Heart left ventricle (tissue), 16 donors: ENCODE data around the gene KIF5C. TPM values are rescaled to one million over a fixed set of nuclear protein-coding genes. Genes with fewer than 3 reads are reported as not detected.

ENCODE experiments used
- ATAC-seq, 4 donors: fragments of 200-7000 bp; cut with Tn5 transposase; one replicate each; pipeline ENCODE4 v1.9.1; 2020 to 2022; ENCODE audit warnings: moderate library complexity in 4 of 4, mild to moderate bottlenecking in 3 of 4, moderate number of reproducible peaks in 1 of 4
- DNase-seq, 5 donors: peaks; one replicate each; pipeline ENCODE4 v3.0.0-alpha.2; 2020
- H3K27ac ChIP-seq, 12 donors: fragments of 200-600 bp; sonication (generic) in 4 of 12; one replicate each; pipeline versions ENCODE4 v1.5.0 to v1.8.0; 2016 to 2022; ENCODE audit warnings: mild to moderate bottlenecking in 2 of 12
- H3K27me3 ChIP-seq, 9 donors: fragments of 200-600 bp; sonication (generic) in 2 of 9; one replicate each; pipeline versions ENCODE4 v1.5.1 to v1.8.0; 2016 to 2022; ENCODE audit warnings: mild to moderate bottlenecking in 3 of 9
- H3K36me3 ChIP-seq, 9 donors: fragments of 200-600 bp; sonication (generic) in 2 of 9; one replicate each; pipeline versions ENCODE4 v1.5.0 to v1.8.0; 2018 to 2022; ENCODE audit warnings: mild to moderate bottlenecking in 2 of 9
- H3K4me1 ChIP-seq, 12 donors: fragments of 200-600 bp; sonication (generic) in 4 of 12; one replicate each; pipeline versions ENCODE4 v1.5.0 to v1.8.0; 2016 to 2022; ENCODE audit warnings: mild to moderate bottlenecking in 3 of 12
- H3K4me3 ChIP-seq, 12 donors: fragments of 200-600 bp; sonication (generic) in 4 of 12; one replicate each; pipeline versions ENCODE4 v1.5.0 to v1.8.0; 2017 to 2022; ENCODE audit warnings: mild to moderate bottlenecking in 9 of 12, moderate library complexity in 4 of 12
- H3K9me3 ChIP-seq, 12 donors: fragments of 200-600 bp; sonication (generic) in 4 of 12; one replicate each; pipeline versions ENCODE4 v1.5.0 to v1.8.0; 2016 to 2022; ENCODE audit warnings: mild to moderate bottlenecking in 1 of 12
- POLR2A ChIP-seq, 2 donors: fragments of 450-650 bp; IDR thresholded peaks; one replicate each; pipeline ENCODE4 v1.6.1; 2017; ENCODE audit warnings: antibody characterized with exemption in 2 of 2, mild to moderate bottlenecking in 2 of 2, moderate library complexity in 2 of 2
- WGBS, 4 donors: extraction: QIAGEN DNeasy Blood & Tissue Kit in 2 of 4; methylation state at CpG; one replicate each; pipeline versions ENCODE4 v1.1.5 to v1.1.7; 2013 to 2018; 5-methylcytosine and 5-hydroxymethylcytosine counted together
- intact Hi-C, 10 donors: fragments of 100-400 bp; cut with DNase I; formaldehyde crosslinking; loops; one replicate each; pipeline versions ENCODE4 v1.11.1 to v1.14.2; 2022
- polyA plus RNA-seq, 2 donors: library from polyadenylated mRNA; stranded (reverse); fragments of 200-250 nt; gene quantifications; one replicate each; pipeline ENCODE4 v1.2.3, GENCODE V29; 2013
- total RNA-seq, 9 donors: library from RNA; depleted of rRNA in 2 of 9; stranded (reverse); fragments of >200 nt in 2 of 9; fragmentation: NEBNext Ultra II Directional in 3 of 9; extraction: Animal tissue kit (Norgen Biotek cat#: 25700) in 3 of 9; gene quantifications; one replicate each; pipeline versions ENCODE4 v1.1.0 to v1.2.4, GENCODE V29; 2016 to 2023
- TF ChIP-seq, protein P1 (sequence below), 12 donors: fragments of 200-600 bp; sonication (generic) in 4 of 12; IDR thresholded peaks; one replicate each; pipeline versions ENCODE4 v1.5.0 to v1.8.0; 2018 to 2022; ENCODE audit warnings: antibody characterized with exemption in 12 of 12, mild to moderate bottlenecking in 5 of 12
- donor health status: ischemic (EF 13 %, LVEDD 7.1; RV severe dilation, severe dysfunction).
- donor health status: healthy with polysubstance abuse.
- donor health status: DM: no; HTN: yes; CAD: no.
- donor health status: DM: no; HTN: no; CAD: no.
- donor health status: ischemic (EF 25% LVEDD 6.9; RV normal size, moderate dysfunction).
- donor health status: ischemic (EF 25% LVEDD 5.7; RV mildly dilated, moderate dysfunction).
- donor health status: healthy.
- donor health status: DM: yes; HTN: yes; CAD: no.
- donor health status: ischemic (EF 35%, LVEDD 5.7; RV mildly dilated, moderate dysfunction).
- donor health status: nonischemic (EF 11% LVEDD 7.7; RV severe dilation, severe dysfunction).
- donor health status: DM: yes; HTN: yes; CAD: no.
- donor health status: PGD.
- donor health status: ischemic (EF 29% LVEDD 5.4; RV normal size, mild dysfunction).
- donor health status: nonischemic (EF 23%, LVEDD 6.1; RV moderate dilation, normal function).

The KIF5C gene
- total and polyA plus RNA-seq, 11 donors = 0.22 to 1.4 (median 0.48) TPM

DNA sequence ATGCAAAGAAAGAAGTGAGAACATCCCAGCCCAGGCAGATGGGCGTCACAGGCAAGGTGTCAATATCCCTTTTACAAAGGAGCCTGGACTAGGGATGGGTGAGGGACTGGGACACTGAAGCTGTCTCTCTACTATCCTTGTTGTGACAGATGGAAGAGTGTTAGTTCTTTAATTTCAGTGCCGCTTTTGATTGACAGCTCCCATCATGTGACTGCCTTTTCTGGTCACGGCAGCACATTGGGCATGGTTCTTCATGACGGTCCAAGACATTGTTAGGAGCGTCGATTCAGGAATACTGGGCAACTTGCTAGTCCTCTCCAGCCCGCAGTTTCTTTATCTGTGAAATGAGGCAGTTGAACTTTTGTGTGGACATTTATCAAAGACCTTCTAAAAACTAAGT, 42.4 kb upstream of the KIF5C start:
- intact Hi-C loops = no loop called here
- 87 to 89% (median 88%) methylated on average over 7 of the region's 7 CpGs for WGBS, 4 donors
- Histone ChIP-seq H3K4me3 (no peak overlapping the region), H3K9me3 (peaks cover 0 to 4% (median 0%) of the 10 kb centered on the region in 12 donors), H3K36me3 (no peaks in the 10 kb centered on the region), H3K27ac (no peak overlapping the region), H3K4me1 (no peaks in the 10 kb centered on the region), H3K27me3 (no peaks in the 10 kb centered on the region)
- no peak for DNase-seq
- TF ChIP-seq, protein P1, sequence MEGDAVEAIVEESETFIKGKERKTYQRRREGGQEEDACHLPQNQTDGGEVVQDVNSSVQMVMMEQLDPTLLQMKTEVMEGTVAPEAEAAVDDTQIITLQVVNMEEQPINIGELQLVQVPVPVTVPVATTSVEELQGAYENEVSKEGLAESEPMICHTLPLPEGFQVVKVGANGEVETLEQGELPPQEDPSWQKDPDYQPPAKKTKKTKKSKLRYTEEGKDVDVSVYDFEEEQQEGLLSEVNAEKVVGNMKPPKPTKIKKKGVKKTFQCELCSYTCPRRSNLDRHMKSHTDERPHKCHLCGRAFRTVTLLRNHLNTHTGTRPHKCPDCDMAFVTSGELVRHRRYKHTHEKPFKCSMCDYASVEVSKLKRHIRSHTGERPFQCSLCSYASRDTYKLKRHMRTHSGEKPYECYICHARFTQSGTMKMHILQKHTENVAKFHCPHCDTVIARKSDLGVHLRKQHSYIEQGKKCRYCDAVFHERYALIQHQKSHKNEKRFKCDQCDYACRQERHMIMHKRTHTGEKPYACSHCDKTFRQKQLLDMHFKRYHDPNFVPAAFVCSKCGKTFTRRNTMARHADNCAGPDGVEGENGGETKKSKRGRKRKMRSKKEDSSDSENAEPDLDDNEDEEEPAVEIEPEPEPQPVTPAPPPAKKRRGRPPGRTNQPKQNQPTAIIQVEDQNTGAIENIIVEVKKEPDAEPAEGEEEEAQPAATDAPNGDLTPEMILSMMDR (IDR thresholded peaks at IDR 0.05) = no peak
- no peak for TF ChIP-seq POLR2A (IDR thresholded peaks at IDR 0.05)
- ATAC-seq = no peak

DNA sequence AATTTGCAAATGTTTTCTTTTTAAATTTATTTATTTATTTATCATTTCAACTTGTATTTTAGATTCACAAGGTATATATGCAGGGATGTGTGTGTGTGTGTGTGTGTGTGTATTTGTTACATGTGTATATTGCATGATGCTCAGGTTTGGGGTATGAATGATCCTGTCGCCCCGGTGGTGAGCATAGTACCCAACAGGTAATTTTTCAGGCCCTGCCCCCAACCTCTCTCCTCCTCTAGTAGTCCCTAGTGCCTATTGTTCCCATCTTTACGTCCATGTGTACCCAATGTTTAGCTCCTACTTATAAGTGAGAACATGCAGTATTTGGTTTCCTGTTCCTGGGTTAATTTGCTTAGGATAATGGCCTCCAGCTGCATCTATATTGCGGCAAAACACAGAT, 33.0 kb upstream of the KIF5C start:
- H3K4me3 ChIP-seq = no peak overlapping the region
- DNase-seq (no peak), ATAC-seq (no peak)
- WGBS, 4 donors = 58 to 94% (median 81%) methylated on average over 3 to 4 of the region's 4 CpGs
- no peaks in the 10 kb centered on the region for H3K27me3 ChIP-seq
- H3K36me3 ChIP-seq = no peaks in the 10 kb centered on the region
- intact Hi-C loops = no loop called here
- H3K27ac ChIP-seq = no peak overlapping the region
- H3K9me3 ChIP-seq = peaks cover 0 to 28% (median 4%) of the 10 kb centered on the region in 12 donors
- H3K4me1 ChIP-seq = no peaks in the 10 kb centered on the region
- TF ChIP-seq, protein P1 (IDR thresholded peaks at IDR 0.05) = no peak
- TF ChIP-seq POLR2A (IDR thresholded peaks at IDR 0.05) = no peak

DNA sequence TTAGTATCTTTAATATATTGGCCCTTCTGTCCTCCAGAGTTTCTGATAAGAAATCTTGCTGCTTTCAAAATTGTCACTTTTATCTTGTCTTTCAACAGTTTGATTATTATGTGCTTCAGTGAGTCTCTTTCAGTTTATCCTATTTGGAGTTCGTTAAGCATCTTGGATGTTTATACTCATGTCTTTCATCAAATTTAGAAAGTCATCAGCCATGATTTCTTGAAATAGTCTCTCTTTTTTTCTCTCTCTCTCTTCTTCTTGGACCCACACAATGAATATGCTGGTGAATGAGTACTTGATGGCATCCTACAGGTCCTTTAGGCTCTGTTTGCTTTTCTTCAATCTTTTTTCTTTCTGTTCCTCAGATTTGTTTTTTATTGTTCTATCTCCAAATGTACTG, 26.9 kb upstream of the KIF5C start:
- TF ChIP-seq POLR2A (IDR thresholded peaks at IDR 0.05) = no peak
- TF ChIP-seq, protein P1 (IDR thresholded peaks at IDR 0.05) = no peak
- no peaks in the 10 kb centered on the region for H3K36me3 ChIP-seq
- intact Hi-C loops = no loop called here
- H3K9me3 ChIP-seq = peaks cover 0 to 34% (median 2%) of the 10 kb centered on the region in 12 donors
- no peak for DNase-seq
- no peak overlapping the region for H3K4me3 ChIP-seq
- no peak overlapping the region for H3K27ac ChIP-seq
- ATAC-seq = no peak
- no peaks in the 10 kb centered on the region for H3K4me1 ChIP-seq
- WGBS, 4 donors = 70 to 86% (median 78%) methylated on average over 1 of the region's 1 CpG
- no peaks in the 10 kb centered on the region for H3K27me3 ChIP-seq

DNA sequence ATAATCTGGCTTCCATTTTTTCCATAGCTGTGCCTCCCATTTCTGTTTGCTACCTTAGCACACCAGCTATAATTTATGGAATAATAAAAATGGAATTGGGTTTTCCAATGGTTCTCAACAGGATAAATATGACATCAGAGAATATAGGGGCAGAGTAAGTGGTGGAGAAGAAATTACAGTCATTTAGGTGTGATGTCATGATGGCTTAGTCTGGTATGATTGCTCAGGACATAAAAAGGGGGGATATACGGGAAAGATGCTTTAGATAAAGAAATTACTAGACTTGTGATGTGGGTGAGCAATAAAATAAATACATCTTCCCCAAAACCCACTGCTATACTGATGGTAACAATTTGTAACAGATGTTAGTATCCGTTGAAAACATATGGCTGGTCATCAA, 21.6 kb upstream of the KIF5C start:
- Histone ChIP-seq H3K9me3 (peaks cover 0 to 11% (median 0%) of the 10 kb centered on the region in 12 donors), H3K4me1 (no peaks in the 10 kb centered on the region), H3K36me3 (no peaks in the 10 kb centered on the region), H3K27me3 (peaks cover 0 to 5% (median 0%) of the 10 kb centered on the region in 9 donors), H3K27ac (no peak overlapping the region), H3K4me3 (no peak overlapping the region)
- WGBS, 4 donors = 73 to 85% (median 75%) methylated on average over 2 of the region's 2 CpGs
- ATAC-seq (no peak), DNase-seq (no peak)
- intact Hi-C loops = no loop called here
- no peak for TF ChIP-seq POLR2A (IDR thresholded peaks at IDR 0.05)
- TF ChIP-seq, protein P1 (IDR thresholded peaks at IDR 0.05) = no peak
